HG03135 (cell line): ENCODE data around the gene PDE10A.

Experiments used
- ATAC-seq: cut with Tn5 transposase; IDR thresholded peaks from one replicate; pipeline ENCODE4 v1.9.1; 2021; ENCODE audit warnings: mild to moderate bottlenecking, moderate library complexity; ENCODE audit not compliant: unreplicated experiment

The PDE10A gene

DNA sequence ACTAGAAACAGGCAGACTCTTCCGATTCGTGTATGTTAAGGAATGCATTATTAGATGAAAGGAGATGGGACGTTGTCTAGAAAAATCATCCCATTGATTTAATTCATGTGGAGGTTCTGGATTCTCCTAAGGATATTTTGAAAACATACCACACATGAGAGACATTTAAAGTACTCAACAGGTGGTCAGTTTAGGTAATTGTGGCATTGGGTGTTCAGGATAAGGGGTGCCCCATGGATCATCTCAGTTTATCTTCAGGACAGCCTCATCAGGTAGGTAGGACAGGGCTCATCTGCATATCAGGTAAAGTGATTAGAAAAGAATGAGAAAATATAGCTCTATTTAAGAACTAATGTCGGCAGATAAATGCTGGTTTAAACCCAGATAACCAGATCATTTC is 15.9 kb upstream of the PDE10A start:
- ATAC-seq = no peak

DNA sequence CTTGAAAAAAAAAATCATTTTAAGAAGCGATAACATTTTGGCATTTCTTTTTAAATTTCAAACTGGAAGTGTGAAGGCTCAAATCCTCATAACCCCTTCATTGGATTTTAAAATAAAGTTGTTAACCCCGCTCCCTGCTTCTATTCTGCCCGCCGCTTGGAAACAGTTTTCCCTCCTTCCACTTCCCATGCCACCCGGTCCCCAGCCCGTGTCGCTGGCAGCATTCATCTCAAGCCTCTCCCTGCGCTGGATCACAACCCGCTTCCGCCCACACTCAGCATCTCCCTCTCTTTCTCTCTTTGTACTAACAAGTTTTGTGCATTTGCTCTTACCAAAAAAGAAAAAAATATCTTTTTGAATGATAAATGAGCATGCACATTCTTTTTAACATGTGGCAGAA is 15.4 kb upstream of the PDE10A start:
- ATAC-seq = no peak

DNA sequence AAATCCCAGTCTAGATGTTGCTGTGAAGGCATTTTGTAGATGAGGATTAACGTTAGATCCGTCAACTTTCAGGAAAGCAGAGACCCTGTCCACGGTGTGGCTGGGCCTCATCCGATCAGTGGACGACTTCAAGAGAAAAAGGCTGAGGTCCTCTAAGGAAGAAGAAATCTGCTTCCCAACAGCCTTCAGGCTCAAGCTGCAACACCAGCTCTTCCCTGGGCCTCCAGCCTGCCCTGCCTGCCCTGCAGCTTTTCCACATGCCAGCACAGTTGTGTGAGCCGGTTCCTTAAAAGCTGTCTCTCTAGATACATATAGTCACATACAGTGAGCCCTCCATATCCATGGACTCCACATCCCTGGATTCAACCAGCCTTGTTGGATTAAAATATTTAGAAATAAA is 14.1 kb upstream of the PDE10A start:
- no peak for ATAC-seq

DNA sequence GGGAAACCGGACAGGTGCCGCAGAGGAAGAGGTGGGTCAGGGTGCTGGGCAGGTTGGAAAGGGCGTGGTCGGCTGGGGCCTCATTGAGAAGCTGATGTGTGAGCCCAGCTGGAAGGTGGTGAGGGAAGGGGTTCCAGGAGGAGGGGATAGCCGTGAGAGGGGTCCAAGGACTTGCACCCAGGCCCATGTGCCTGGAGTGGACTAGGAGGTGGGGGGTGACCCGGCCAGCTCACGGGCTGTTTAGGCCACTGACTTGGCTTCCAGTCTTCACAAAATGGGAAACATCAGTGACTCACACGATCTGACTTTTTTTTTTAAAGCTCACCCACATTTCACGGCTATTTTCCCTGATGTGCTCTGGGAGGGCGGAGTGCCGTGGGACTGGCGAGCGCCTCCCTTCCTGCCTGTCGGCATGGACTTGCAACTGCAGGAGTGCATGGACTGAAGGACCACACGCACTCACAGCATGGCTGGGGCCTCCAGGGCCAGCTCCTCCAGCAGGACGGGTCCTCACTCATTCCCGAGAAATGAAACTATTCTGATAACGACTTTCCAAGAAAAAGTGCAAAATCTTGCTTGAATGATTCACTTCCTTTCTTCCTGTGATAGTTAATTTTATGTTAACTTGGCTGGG is 13.5 kb upstream of the PDE10A start:
- no peak for ATAC-seq

DNA sequence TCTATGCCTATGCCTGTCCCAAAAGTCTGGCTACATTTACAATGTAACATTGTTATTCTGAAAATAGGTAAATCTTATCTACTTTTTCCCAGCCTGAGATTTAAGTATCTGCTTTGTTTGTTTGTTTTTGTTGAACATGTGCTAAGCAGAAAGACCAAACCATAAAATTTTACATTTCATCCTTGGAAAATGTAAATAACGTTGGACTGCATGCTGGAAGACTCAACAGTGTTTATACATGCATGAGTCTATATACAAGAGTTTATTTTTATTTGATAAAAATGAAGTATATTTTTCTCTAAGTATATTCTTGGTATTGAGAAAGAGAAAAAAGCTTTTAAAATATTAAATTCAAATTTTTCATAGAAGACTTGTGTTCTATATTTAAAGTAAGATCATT is 12.1 kb upstream of the PDE10A start:
- no peak for ATAC-seq

DNA sequence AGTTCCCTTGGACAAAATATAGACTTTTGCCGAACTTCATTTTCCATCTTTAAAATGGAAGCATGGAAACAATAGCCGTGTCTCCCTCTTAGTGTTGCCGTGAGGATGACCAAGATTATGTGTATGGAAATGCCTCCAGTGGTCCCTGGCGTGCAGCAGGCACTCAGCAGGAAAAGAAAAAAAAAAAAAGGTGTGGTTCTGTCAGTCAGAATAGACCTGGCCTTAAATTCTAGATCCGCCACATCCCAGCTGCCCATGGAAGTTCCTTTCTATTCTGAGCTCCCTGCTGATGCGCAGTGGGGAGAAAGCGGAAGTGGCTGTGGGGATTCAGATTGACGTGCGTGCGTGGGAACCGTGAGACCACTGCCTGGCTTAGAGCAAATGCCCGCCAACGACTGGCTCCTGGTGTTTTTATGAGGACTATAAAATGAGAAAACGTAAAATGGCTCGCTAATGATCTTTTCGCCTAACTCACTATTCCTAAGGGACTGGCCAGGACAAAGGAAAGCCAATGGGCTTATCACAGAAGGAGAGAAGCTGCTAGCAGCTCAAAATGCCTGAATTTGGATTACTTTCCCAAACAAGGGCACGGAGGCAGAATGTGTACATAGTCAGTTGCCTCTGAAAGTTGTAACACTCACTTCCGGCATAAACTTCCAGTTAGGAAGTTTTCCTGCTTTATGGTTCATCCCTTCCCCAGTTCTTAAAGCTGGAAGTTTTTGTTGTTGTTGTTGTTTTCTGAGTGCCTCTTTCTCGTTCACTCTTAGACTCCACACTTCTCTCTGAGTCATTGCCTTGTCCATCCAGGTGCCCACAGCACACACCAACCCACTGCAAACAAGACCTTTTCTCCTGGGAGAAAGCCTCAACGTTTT is 11.4 kb upstream of the PDE10A start:
- ATAC-seq = no peak

DNA sequence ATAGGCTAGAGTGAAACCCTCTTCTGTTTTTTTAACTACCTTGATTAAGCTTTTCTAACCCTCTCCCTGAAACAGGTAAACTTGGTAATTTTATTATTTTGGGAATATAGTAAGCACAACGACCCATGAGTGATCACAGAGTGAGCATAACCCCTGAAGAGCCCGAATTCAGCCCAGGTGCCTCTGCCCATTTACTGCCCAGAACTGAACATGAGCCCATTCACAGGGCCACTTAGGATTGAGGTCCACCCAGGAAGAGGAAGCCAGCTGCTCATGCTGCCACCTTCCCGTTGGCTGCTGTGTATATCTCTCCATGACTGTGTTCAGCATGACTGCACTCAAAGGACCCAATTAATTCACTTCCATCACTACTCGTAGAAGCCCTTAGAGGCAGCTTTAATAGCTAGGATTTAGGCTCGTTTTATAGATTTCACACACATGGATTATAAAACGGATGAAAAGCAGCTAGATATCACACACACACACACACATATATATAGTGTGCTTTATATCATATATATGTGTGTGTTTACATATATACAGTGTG is 8.3 kb upstream of the PDE10A start:
- ATAC-seq = no peak

DNA sequence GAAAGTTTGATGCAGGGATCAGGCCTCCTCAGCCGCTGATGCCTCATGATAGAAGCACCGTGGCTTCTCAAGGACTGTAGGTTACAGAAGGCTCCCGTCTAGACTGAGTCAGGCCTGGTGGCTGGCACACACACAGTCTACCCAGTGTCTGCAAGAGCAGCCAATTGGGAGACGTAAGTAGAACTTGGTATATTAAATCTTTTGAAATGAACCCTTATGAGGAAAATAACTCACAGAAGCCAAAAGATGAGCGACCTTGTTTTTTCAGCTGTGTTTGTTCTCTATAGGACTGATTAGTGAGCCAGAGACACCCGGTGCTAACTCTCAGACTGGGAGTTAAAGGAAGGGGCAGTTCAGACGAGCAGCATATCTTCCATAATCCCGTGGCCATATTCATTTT is 5.9 kb upstream of the PDE10A start:
- no peak for ATAC-seq

DNA sequence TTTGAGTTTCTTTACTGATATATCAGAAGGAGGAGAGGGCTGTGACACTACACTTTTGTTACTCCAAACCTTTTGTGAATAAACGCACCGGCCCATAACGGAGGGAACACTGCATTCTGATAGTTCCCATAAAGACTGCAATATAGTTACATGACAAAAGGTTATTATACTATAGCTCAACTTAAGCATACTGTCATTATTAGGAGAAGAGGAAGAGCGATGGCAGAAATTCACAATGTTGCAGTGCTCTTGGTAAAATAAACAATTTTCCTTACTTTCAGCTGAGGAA is 2.3 kb upstream of the PDE10A start:
- no peak for ATAC-seq

DNA sequence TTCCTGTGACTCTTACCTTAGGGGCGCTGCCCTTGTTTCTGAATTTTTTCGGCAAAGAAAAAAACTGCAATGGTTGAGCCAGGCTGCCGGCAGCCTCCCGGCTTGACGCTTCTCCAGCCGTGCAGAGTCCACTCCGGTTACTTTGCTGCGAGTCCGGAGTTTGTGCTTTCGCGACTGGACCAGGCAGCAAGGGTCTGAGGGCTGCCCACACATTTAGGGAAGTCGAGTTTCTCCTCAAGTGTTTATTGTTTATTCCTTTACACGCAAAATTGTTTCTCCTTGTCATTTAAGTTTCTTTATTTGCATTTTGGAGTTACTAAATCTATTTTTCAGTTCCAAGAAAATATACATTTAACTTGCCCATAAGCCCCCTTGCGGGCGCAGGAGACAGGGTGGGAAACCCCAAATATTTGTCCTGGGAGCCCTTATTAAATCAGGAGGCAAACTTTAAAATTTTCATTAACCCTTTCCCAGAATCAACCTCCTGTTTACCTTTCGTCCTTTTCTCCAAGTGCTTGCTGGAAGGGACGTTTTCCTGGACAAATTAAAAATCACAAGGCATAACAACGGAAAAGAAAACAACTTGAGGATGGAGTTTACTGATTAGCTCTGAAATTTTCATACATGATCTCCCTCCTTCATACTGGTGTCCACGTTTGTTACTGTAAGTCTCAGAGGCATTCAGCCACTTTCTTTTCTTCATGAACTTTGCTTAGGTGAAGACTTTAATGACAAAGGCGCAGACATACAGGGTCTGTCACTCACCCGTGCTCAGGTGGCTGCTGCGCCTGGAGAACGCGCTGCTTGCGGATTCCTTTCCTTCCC is 1.7 kb upstream of the PDE10A start:
- ATAC-seq = no peak

DNA sequence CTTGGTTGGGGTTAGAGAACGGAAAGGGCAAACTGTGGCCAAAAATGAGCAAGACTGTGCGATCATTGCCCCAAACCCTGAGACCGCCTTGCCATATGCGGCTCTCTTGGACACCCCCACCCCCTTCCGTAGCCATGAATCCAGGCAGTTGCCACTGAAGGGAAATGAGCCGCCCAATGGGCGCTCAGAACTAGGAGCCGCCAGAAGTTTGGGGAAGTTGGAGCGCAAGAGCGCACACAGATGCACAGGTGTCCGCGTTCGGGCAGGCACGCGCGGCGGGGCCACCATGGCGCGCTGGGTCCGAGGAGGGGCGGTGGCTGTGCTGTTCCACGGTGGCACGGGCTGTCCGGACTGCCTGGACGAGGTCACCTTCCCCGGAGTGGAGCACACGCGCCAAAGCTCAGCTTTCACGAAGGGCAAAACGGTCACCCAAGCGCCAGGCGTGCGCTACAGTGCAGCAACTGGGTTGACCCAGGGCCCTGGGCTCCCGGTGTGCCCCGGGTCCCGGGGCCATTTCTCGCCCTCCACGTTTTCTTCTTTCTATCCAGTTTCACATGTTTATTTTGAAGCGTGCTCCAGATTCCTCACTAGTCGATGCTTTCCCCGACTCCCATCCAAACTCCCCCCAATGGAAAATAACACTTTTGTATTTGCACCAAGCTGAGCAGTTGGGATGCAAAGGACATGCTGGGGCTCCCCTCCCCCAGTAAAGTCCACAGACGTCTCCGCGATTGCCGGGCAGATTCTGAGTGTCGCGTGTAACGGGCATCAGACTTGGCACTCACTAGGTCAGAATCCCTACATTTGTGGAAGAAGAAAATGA is 906 bp upstream of the PDE10A start:
- no peak for ATAC-seq

DNA sequence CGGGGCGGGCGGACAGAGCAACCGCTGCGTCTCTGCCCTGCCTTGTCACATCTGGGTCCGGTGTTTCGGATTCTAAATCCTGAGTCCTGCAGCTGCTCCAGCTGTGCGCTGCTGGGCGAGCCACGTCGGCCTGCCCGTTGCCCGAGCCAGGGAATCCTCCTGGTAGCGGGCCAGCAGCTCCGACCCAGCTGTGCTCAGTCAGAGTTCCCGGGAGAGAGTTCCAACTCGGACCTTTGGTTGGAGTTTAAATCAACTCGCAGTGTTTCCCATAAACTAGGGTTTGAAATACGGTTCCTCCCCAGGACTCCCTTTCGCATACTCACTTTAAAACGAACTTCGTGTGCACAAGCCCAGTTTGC is 315 bp upstream of the PDE10A start:
- ATAC-seq = no peak

DNA sequence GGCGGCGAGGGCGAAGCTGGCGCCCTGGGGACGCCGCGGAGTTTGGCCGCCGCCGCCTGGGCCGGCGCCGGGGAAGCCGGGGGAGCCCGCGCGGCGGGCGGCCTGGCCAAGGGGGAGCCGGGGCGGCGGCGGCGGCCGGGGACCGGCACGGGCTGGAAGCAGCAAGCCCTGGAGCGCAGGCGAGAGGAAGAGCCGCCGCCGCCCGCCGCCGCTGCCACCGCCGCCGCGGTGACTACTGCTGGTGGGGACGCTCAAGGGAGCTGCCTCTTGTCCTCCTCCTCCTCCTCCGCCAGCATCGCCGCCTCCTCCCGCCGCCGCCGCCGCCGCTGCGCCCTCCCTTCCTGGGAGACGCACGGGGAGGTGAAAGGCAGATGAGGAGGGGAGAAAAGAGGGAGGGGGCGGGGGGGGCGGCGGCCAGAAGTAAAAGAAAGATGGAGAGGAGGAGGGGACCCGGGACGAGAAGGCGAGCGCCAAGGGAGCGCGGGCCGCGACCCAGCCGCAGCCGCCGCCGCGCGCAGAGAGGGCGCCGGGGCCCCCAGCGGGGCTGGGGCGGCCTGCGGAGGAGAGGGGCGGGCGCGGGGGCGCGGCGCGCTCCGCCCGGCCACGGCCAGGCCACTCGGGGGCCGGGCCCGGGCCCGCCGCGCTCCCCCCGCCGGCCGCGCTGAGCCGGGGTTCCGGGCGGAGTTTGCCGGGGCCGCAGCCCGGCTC is 846 bp downstream of the PDE10A start:
- no peak for ATAC-seq

DNA sequence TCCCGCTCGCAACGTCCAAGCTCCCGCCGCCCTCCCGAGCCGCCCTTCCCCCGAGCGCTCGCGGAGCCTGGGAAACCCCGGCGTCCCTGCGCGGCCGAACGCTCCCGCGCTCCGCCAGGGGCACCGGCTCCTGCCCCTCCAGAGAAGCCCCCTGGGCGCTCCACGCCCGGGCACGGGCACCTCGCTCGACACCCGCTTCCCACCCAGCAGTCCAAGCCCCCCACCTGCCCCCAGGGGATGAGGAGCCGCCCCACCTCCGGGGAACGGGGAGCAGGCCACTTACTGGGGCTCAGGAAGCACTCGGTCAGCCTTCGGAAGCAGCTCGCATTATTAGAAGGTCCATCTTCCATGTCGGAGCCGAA is 1.4 kb downstream of the PDE10A start:
- ATAC-seq = no peak

DNA sequence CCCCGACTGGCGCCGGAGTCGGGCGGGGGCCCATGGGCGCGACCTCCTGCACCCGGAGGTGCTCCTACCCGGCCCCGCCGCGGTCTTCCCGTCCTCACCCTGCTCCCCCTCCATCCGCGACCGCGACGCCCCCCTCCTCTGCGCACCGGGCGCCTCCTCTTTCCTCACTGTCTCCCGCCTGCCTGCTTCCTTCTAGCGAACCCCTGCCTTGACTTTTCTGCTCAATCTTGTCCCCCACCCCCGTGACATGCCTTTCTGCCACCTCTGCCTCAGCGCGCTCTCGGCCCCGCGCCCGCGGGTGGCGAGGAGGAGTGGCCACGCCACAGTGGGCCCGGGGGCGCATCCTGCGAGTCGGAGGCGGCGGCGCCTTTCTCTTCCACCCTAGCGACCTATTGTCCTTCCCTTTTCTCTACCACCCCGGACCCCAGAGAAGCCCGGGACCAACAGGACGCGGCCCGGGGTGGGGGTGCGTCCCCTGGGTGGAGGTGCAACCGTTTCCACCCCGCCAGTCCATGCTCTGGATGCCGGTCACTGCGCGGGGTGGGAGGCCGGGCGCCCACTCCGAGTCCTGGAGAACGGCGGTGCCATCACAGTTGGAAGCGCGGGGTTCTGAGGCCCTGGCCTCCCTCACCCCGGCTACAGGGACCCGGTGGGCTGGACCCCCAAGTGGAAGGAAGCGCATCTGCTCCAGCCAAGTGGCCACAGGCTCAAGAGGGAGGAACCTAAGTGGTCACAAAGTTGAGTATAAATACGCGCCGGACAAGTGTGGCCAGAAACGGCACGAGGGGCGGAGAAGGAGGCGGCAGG is 2.0 kb downstream of the PDE10A start:
- ATAC-seq = no peak

DNA sequence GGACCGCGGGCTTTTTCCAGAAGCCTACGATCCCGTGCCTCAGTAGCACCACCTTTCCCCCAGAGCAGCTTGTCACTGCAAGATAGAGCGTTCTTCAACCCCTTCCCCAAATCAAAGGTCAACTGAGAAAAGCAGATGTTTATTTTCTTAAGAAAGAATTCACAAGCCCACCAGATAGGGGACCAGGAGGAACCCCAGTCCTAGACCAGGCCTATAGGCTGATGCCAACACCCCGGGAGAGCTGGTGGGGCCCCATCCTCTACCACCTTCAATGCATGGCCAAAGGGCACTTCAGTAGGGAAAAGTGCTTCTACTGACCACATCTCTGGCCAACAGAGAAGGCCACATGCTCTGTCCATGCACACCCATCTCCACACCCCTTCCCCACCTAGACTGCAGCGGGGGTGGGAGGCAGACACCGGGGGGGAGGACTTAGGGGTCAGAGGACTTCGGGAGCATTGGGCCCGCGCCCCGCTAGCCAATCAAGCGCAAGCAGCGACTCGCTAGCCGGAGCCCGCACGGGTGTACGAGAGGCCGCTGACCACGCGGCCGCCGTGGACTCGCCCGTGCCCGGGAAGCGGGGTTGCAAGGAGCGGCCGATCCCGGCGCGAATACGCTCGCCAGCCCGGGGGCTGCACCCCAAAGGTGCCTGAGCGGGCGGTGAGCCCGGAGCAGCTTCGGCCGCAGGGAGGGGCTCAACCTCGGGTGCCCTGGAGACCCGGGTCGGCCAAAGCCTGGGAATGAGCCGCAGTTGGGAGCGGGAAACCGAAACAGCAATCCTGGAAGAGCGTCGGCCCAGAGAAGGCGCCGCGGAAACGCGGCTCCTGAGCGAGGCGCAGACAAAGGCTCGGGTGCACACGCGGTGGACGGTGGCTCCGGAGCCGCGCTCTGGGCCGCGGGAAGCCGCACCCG is 2.8 kb downstream of the PDE10A start:
- ATAC-seq = no peak

DNA sequence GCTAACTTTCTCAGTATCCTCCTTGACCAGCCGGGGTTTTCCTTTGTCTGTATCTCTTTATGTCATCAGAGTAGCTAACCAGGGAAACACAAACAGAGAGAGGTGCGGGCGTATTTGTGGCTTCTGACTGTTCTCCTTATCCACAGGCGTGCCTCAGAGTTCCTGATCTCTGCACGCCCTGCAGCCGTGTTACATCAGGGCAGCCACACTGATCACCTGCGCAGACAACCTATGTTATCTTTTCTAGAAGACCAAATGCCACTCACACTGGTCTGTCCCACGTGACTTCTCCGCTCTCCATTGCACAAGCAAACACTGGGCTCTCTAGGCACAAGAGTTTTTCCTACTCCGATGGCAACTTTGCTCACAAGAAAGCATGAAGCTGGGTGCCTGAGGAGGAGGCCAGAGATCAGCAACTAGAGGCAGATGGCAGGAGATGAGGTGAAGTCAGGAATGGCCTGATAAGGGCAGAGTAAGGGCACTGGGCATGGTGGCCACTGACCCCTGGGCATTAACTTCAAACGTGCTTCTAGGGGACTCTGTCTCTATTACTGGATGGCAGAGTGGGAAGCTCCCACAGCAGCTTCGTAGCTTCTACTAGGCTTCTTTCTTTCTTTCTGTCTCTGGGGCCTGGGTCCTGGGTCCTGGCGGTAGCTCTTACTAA is 4.5 kb downstream of the PDE10A start:
- ATAC-seq = no peak

DNA sequence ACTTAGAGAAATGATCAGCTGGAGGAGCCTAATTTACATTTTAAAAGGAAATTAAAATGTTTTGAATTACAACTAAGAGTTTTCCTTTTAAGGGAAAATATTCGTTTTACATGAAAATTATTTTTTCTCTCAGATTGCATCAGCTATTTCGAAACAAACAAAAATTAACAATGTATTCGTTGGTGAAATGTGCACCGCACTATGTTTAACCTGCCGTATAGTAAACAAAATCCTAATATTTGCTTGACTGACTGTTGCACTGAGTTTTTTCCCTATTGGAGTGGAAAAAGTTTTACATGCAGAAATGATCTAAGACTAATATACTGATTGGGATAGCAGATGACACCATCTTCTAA is 5.7 kb downstream of the PDE10A start:
- no peak for ATAC-seq
